ENCODE data around the gene TRIM9. TPM values are rescaled to one million over a fixed set of nuclear protein-coding genes. Genes with fewer than 3 reads are reported as not detected.

The TRIM9 gene
- total RNA-seq, 1 experiment from 2014 or later: 2.6 TPM

GRCh38 chr14:51041883-51042282, 53.0 kb downstream of the TRIM9 start:
- no TSS peak for BruUV-seq (replicated peaks)
- H3K4me1 ChIP-seq (ENCODE audit: insufficient read depth, low read length): no peaks in the 10 kb centered on the region
- POLR2A ChIA-PET (ENCODE audit: unreplicated experiment): no interaction called here

DNA sequence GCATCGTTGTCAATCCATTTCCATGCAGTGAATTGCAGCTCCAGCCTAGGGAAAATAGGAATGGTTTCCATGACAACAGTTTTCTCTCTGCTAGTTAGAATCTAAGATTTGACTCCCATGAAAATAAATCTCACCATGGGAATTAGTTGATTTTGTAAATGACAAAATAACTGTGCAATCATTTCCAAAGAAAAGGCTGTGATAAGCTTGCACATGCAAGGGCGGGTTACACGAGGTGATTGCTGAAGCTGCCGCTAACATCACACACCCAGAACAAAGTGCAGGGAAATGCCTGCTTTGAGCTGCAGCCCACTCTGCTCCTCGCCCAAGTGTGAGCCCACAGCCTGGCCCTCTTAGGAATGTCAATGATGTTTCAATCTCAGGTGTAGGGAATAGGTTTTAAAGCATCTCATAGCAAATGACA, 53.8 kb downstream of the TRIM9 start:
- Histone ChIP-seq H4K20me1 (ENCODE audit: low read length) (no peaks in the 10 kb centered on the region), H3K4me3 (ENCODE audit: low read length) (no peak overlapping the region), H3K36me3 (ENCODE audit: low read depth, low read length) (no peaks in the 10 kb centered on the region), H2AFZ (ENCODE audit: low read length) (no peak overlapping the region), H3K4me1 (ENCODE audit: insufficient read depth, low read length) (peaks cover 5% of the 10 kb centered on the region), H3K27me3 (ENCODE audit: low read length) (no peaks in the 10 kb centered on the region), H3K79me2 (ENCODE audit: low read length) (no peaks in the 10 kb centered on the region), H3F3A (ENCODE audit: low read length, unreplicated experiment) (no peaks in the 10 kb centered on the region), H3K9me3 (ENCODE audit: low read length) (no peaks in the 10 kb centered on the region), H3K27ac (ENCODE audit: low read length) (no peak overlapping the region), H3K4me2 (ENCODE audit: low read length) (no peak overlapping the region), H3K9ac (ENCODE audit: low read length) (no peak overlapping the region), H3K9me2 (replicated peaks; ENCODE audit: low read length) (no peaks in the 10 kb centered on the region)
- TF ChIP-seq EZH2 (IDR thresholded peaks at IDR 0.05; ENCODE audit: low read length, unreplicated experiment): no peak
- no peak for TF ChIP-seq CTCF (conservative IDR thresholded peaks at IDR 0.05; ENCODE audit: low read depth, low read length)
- TF ChIP-seq EZH2phosphoT487 (IDR thresholded peaks at IDR 0.05; ENCODE audit: borderline replicate concordance, low read length): no peak
- POLR2A ChIA-PET (ENCODE audit: unreplicated experiment): no interaction called here
- ATAC-seq (no peak), DNase-seq (no peak)
- CTCF ChIA-PET: no interaction called here
- no TSS peak for BruUV-seq (replicated peaks)
- intact Hi-C loops (cut with micrococcal nuclease): no loop called here

More at GRCh38 chr14:51041883-51042282, 53.0 kb downstream of the TRIM9 start:
- H3K4me2 ChIP-seq (ENCODE audit: low read length): no peak overlapping the region
- CTCF ChIA-PET: no interaction called here
- no peak for TF ChIP-seq EZH2 (IDR thresholded peaks at IDR 0.05; ENCODE audit: low read length, unreplicated experiment)
- TF ChIP-seq CTCF (conservative IDR thresholded peaks at IDR 0.05; ENCODE audit: low read depth, low read length): no peak
- no peak for TF ChIP-seq EZH2phosphoT487 (IDR thresholded peaks at IDR 0.05; ENCODE audit: borderline replicate concordance, low read length)
- H3K79me2 ChIP-seq (ENCODE audit: low read length): no peaks in the 10 kb centered on the region
- H3K9me2 ChIP-seq (replicated peaks; ENCODE audit: low read length): no peaks in the 10 kb centered on the region
- no peak overlapping the region for H3K9ac ChIP-seq (ENCODE audit: low read length)
- no peak overlapping the region for H2AFZ ChIP-seq (ENCODE audit: low read length)
- no peaks in the 10 kb centered on the region for H4K20me1 ChIP-seq (ENCODE audit: low read length)
- no peaks in the 10 kb centered on the region for H3K36me3 ChIP-seq (ENCODE audit: low read depth, low read length)
- no peak for ATAC-seq
- no peak overlapping the region for H3K4me3 ChIP-seq (ENCODE audit: low read length)
- H3K27ac ChIP-seq (ENCODE audit: low read length): no peak overlapping the region
- intact Hi-C loops (cut with micrococcal nuclease): no loop called here
- DNase-seq: no peak
- no peaks in the 10 kb centered on the region for H3F3A ChIP-seq (ENCODE audit: low read length, unreplicated experiment)
- H3K27me3 ChIP-seq (ENCODE audit: low read length): no peaks in the 10 kb centered on the region
- no peaks in the 10 kb centered on the region for H3K9me3 ChIP-seq (ENCODE audit: low read length)

DNA sequence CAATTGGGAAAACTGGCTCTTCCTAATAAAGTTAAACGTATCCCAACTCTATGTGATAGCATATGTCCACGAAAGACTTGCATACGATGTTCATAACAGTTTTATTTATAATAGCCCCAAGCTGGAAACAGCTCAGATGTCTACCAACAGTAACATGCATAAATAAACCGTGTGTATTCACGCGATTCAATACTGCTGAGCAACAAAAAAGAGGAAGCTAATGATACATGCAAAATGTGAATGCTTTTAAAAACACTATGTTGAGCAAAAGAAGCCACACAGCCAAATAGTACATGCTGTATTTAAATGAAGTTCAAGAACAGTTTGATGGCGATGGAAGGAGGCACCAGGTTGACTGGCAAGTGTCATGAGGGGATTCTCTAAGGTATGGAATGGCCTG, 55.7 kb downstream of the TRIM9 start:
- Histone ChIP-seq H3K4me1 (ENCODE audit: insufficient read depth, low read length) (peaks cover 17% of the 10 kb centered on the region), H4K20me1 (ENCODE audit: low read length) (no peaks in the 10 kb centered on the region), H3K4me3 (ENCODE audit: low read length) (no peak overlapping the region), H3K4me2 (ENCODE audit: low read length) (no peak overlapping the region), H3F3A (ENCODE audit: low read length, unreplicated experiment) (no peaks in the 10 kb centered on the region), H2AFZ (ENCODE audit: low read length) (no peak overlapping the region), H3K9me2 (replicated peaks; ENCODE audit: low read length) (no peaks in the 10 kb centered on the region), H3K9me3 (ENCODE audit: low read length) (no peaks in the 10 kb centered on the region), H3K79me2 (ENCODE audit: low read length) (no peaks in the 10 kb centered on the region), H3K27ac (ENCODE audit: low read length) (no peak overlapping the region), H3K9ac (ENCODE audit: low read length) (no peak overlapping the region), H3K27me3 (ENCODE audit: low read length) (no peaks in the 10 kb centered on the region), H3K36me3 (ENCODE audit: low read depth, low read length) (no peaks in the 10 kb centered on the region)
- BruUV-seq (replicated peaks): no TSS peak
- ChIA-PET POLR2A (ENCODE audit: unreplicated experiment) (no interaction called here), CTCF (no interaction called here)
- ATAC-seq (no peak), DNase-seq (no peak)
- TF ChIP-seq EZH2 (IDR thresholded peaks at IDR 0.05; ENCODE audit: low read length, unreplicated experiment) (no peak), EZH2phosphoT487 (IDR thresholded peaks at IDR 0.05; ENCODE audit: borderline replicate concordance, low read length) (no peak), CTCF (conservative IDR thresholded peaks at IDR 0.05; ENCODE audit: low read depth, low read length) (no peak)
- intact Hi-C loops (cut with micrococcal nuclease): no loop called here
